Hematopoietic multipotent progenitor cell (in vitro differentiated cells): Measurements from ENCODE around the gene PDE3B. TPM values are rescaled to one million over a fixed set of nuclear protein-coding genes. Genes with fewer than 3 reads are reported as not detected.
"Not testable (repeated sequence)": the region's sequence is repeated elsewhere in the genome, so short reads cannot be mapped to it uniquely, and the experiment has no call there.

Experiments
- DNase-seq, 3 donors: peaks; one replicate each; pipeline ENCODE4 v3.0.0-alpha.2; 2011 to 2015; ENCODE audit warnings: low read depth in 2 of 3, low spot score in 2 of 3
- total RNA-seq: library from RNA; depleted of rRNA; stranded (reverse); fragments of >200 nt; gene quantifications from one replicate; pipeline ENCODE4 v1.2.3, GENCODE V29; 2012

Gene PDE3B
- total RNA-seq, 1 donor: 2.4 TPM

- DNase-seq: peak in 2 of 3 donors; percentile 57 to 62
Measured at GRCh38 chr11:14638561-14638960, 5.0 kb upstream of the PDE3B start.

GRCh38 chr11:14641801-14642200 is 1.8 kb upstream of the PDE3B start:
- DNase-seq: no peak

GRCh38 chr11:14642453-14642852 is 1.2 kb upstream of the PDE3B start:
- DNase-seq: no peak

- no peak for DNase-seq
Measured at GRCh38 chr11:14642873-14643696, 519 bp upstream of the PDE3B start.

GRCh38 chr11:14644226-14645014 is 816 bp downstream of the PDE3B start:
- peak in 2 of 3 donors; percentile 41 to 43 for DNase-seq

GRCh38 chr11:14645015-14645912 is 1.7 kb downstream of the PDE3B start:
- peak in 1 of 3 donors; percentile 46 for DNase-seq

- no peak for DNase-seq
Measured at GRCh38 chr11:14645985-14646900, 2.6 kb downstream of the PDE3B start.

GRCh38 chr11:14650064-14650463 is 6.5 kb downstream of the PDE3B start:
- no peak for DNase-seq

- DNase-seq: no peak
Measured at GRCh38 chr11:14653090-14653489, 9.5 kb downstream of the PDE3B start.

GRCh38 chr11:14655435-14655834 is 11.8 kb downstream of the PDE3B start:
- DNase-seq: no peak

GRCh38 chr11:14656536-14657457 is 13.2 kb downstream of the PDE3B start:
- DNase-seq: no peak

- no peak for DNase-seq
Measured at GRCh38 chr11:14657841-14658240, 14.2 kb downstream of the PDE3B start.

GRCh38 chr11:14664926-14665325 is 21.3 kb downstream of the PDE3B start:
- DNase-seq: not testable (repeated sequence)

GRCh38 chr11:14667329-14667728 is 23.7 kb downstream of the PDE3B start:
- not testable (repeated sequence) for DNase-seq

- DNase-seq: no peak
Measured at GRCh38 chr11:14668731-14669301, 25.2 kb downstream of the PDE3B start.

GRCh38 chr11:14669499-14669898 is 25.9 kb downstream of the PDE3B start:
- DNase-seq: no peak

GRCh38 chr11:14669958-14670357 is 26.4 kb downstream of the PDE3B start:
- DNase-seq: no peak

- no peak for DNase-seq
Measured at GRCh38 chr11:14672635-14673034, 29.0 kb downstream of the PDE3B start.
